Natural killer cell (primary cell): ENCODE measurements around the gene PTEN. TPM values are rescaled to one million over a fixed set of nuclear protein-coding genes. Genes with fewer than 3 reads are reported as not detected.
"Not testable (repeated sequence)": the region's sequence is repeated elsewhere in the genome, so short reads cannot be mapped to it uniquely, and the experiment has no call there.

ENCODE experiments used
- ATAC-seq, 3 donors: fragments of 150-1000 bp in 2 of 3; fragments of 200-7000 bp in 1 of 3; cut with Tn5 transposase; 1 replicate in 1 of 3; 2 replicates in 2 of 3; pipeline ENCODE4 v1.10.0; 2021; ENCODE audit warnings: mild to moderate bottlenecking in 2 of 3, moderate library complexity in 2 of 3
- DNase-seq, 2 donors: peaks; one replicate each; pipeline versions ENCODE4 v3.0.0 to v3.0.0-alpha.2; 2013 to 2021; ENCODE audit warnings: mixed read lengths in 1 of 2
- H3K27ac ChIP-seq: one replicate; pipeline ENCODE4 v1.5.1; 2013; ENCODE audit warnings: mild to moderate bottlenecking, low read length
- H3K27me3 ChIP-seq: one replicate; pipeline ENCODE4 v1.6.1; 2013; ENCODE audit warnings: low read length; ENCODE audit not compliant: control insufficient read depth, insufficient read depth
- H3K36me3 ChIP-seq: one replicate; pipeline ENCODE4 v1.6.1; 2013; ENCODE audit warnings: low read length; ENCODE audit not compliant: control insufficient read depth, insufficient read depth
- H3K4me1 ChIP-seq: one replicate; pipeline ENCODE4 v1.6.1; 2013; ENCODE audit warnings: low read length; ENCODE audit not compliant: control insufficient read depth, insufficient read depth
- H3K4me3 ChIP-seq: one replicate; pipeline ENCODE4 v1.5.1; 2013; ENCODE audit warnings: low read length
- H3K9me3 ChIP-seq: one replicate; pipeline ENCODE4 v1.6.1; 2013; ENCODE audit warnings: low read length; ENCODE audit not compliant: control insufficient read depth, insufficient read depth
- H3K27ac Mint-ChIP-seq, 2 donors: one replicate each; pipeline ENCODE4 v1.8.0; 2022; ENCODE audit warnings: mild to moderate bottlenecking in 2 of 2, mixed read lengths in 2 of 2, moderate library complexity in 1 of 2
- H3K27me3 Mint-ChIP-seq, 2 donors: one replicate each; pipeline ENCODE4 v1.8.0; 2022; ENCODE audit warnings: low read depth in 2 of 2, mixed read lengths in 2 of 2
- H3K36me3 Mint-ChIP-seq: one replicate; pipeline ENCODE4 v1.8.0; 2022; ENCODE audit warnings: mixed read lengths
- H3K4me1 Mint-ChIP-seq, 2 donors: one replicate each; pipeline ENCODE4 v1.8.0; 2022; ENCODE audit warnings: mixed read lengths in 2 of 2
- H3K4me3 Mint-ChIP-seq: one replicate; pipeline ENCODE4 v1.8.0; 2022; ENCODE audit warnings: mild to moderate bottlenecking, moderate library complexity, mixed read lengths
- H3K9me3 Mint-ChIP-seq, 2 donors: one replicate each; pipeline ENCODE4 v1.8.0; 2022; ENCODE audit warnings: mixed read lengths in 2 of 2
- CTCF ChIP-seq: fragments of 200-600 bp; IDR thresholded peaks from one replicate; pipeline ENCODE4 v1.8.0; 2022; ENCODE audit warnings: antibody characterized with exemption
- WGBS: methylation state at CpG from one replicate; pipeline ENCODE4 v1.1.7; 2013; ENCODE audit warnings: missing lambda C conversion rate; ENCODE audit not compliant: insufficient coverage; 5-methylcytosine and 5-hydroxymethylcytosine counted together
- intact Hi-C: fragments of 100-400 bp; cut with micrococcal nuclease; formaldehyde crosslinking; loops from one replicate; pipeline ENCODE4 v1.14.2; 2022
- total RNA-seq, 4 donors: library from RNA; stranded (reverse); fragments of 120-200 nt in 1 of 4; gene quantifications; one replicate each; pipeline versions ENCODE4 v1.2.3 to v1.2.4, GENCODE V29; 2013 to 2022

PTEN gene
- total RNA-seq, 3 donors from 2014 or later (not counting 1 experiment from before 2014, with no cell fraction given), result 107 to 142 (median 121) TPM

GRCh38 chr10:87844837-87845623 is 18.4 kb upstream of the PTEN start:
- no peak for TF ChIP-seq CTCF
- intact Hi-C loops, result no loop called here
- Mint-ChIP-seq H3K27ac (no peak overlapping the region), H3K36me3 (no peaks in the 10 kb centered on the region), H3K4me3 (no peak overlapping the region), H3K9me3 (no peaks in the 10 kb centered on the region), H3K4me1 (no peaks in the 10 kb centered on the region), H3K27me3 (no peaks in the 10 kb centered on the region)
- H3K27ac ChIP-seq, result no peak overlapping the region
- WGBS, result 29% methylated on average over 1 of the region's 1 CpG
- no peak overlapping the region for H3K4me3 ChIP-seq
- ATAC-seq (no peak), DNase-seq (no peak)
- H3K36me3 ChIP-seq, result no peaks in the 10 kb centered on the region
- no peaks in the 10 kb centered on the region for H3K4me1 ChIP-seq
- H3K27me3 ChIP-seq, result no peaks in the 10 kb centered on the region
- H3K9me3 ChIP-seq, result no peaks in the 10 kb centered on the region

GRCh38 chr10:87845624-87845998 is 17.8 kb upstream of the PTEN start:
- 100% methylated on average over 3 of the region's 3 CpGs for WGBS
- H3K27ac Mint-ChIP-seq, result no peak overlapping the region
- Histone ChIP-seq H3K27ac (no peak overlapping the region), H3K9me3 (no peaks in the 10 kb centered on the region), H3K27me3 (no peaks in the 10 kb centered on the region), H3K4me3 (no peak overlapping the region), H3K4me1 (no peaks in the 10 kb centered on the region), H3K36me3 (no peaks in the 10 kb centered on the region)
- H3K4me1 Mint-ChIP-seq, result no peaks in the 10 kb centered on the region
- no peaks in the 10 kb centered on the region for H3K36me3 Mint-ChIP-seq
- intact Hi-C loops, result no loop called here
- no peaks in the 10 kb centered on the region for H3K9me3 Mint-ChIP-seq
- no peak for TF ChIP-seq CTCF
- no peak for ATAC-seq
- DNase-seq, result no peak
- H3K27me3 Mint-ChIP-seq, result no peaks in the 10 kb centered on the region
- no peak overlapping the region for H3K4me3 Mint-ChIP-seq

- Mint-ChIP-seq H3K4me3 (no peak overlapping the region), H3K9me3 (no peaks in the 10 kb centered on the region), H3K36me3 (no peaks in the 10 kb centered on the region), H3K27me3 (no peaks in the 10 kb centered on the region), H3K27ac (no peak overlapping the region), H3K4me1 (peaks cover 0 to 4% of the 10 kb centered on the region in 2 donors)
- DNase-seq, result no peak
- 94% methylated on average over 7 of the region's 7 CpGs for WGBS
- TF ChIP-seq CTCF, result no peak
- intact Hi-C loops, result no loop called here
- H3K27me3 ChIP-seq, result no peaks in the 10 kb centered on the region
- no peak overlapping the region for H3K27ac ChIP-seq
- no peaks in the 10 kb centered on the region for H3K4me1 ChIP-seq
- no peak overlapping the region for H3K4me3 ChIP-seq
- ATAC-seq, result no peak
- no peaks in the 10 kb centered on the region for H3K36me3 ChIP-seq
- H3K9me3 ChIP-seq, result no peaks in the 10 kb centered on the region
Measured at GRCh38 chr10:87846023-87846422, 17.4 kb upstream of the PTEN start.

- H3K27ac Mint-ChIP-seq, H3K36me3 ChIP-seq, H3K4me3 Mint-ChIP-seq, H3K27me3 Mint-ChIP-seq, H3K4me1 ChIP-seq, H3K4me1 Mint-ChIP-seq, H3K4me3 ChIP-seq, H3K27me3 ChIP-seq, H3K27ac ChIP-seq, ATAC-seq, intact Hi-C loops, H3K9me3 ChIP-seq, H3K9me3 Mint-ChIP-seq, H3K36me3 Mint-ChIP-seq, DNase-seq: not testable (repeated sequence)
- 99% methylated on average over 5 of the region's 8 CpGs for WGBS
Measured at GRCh38 chr10:87846711-87847110, 16.7 kb upstream of the PTEN start.
